ENCODE data around the gene GTPBP4. TPM values are rescaled to one million over a fixed set of nuclear protein-coding genes. Genes with fewer than 3 reads are reported as not detected.
"Not testable (repeated sequence)": the region's sequence is repeated elsewhere in the genome, so short reads cannot be mapped to it uniquely, and the experiment has no call there.

The GTPBP4 gene
- total RNA-seq, 1 donor from 2014 or later, result 27.8 TPM

DNA sequence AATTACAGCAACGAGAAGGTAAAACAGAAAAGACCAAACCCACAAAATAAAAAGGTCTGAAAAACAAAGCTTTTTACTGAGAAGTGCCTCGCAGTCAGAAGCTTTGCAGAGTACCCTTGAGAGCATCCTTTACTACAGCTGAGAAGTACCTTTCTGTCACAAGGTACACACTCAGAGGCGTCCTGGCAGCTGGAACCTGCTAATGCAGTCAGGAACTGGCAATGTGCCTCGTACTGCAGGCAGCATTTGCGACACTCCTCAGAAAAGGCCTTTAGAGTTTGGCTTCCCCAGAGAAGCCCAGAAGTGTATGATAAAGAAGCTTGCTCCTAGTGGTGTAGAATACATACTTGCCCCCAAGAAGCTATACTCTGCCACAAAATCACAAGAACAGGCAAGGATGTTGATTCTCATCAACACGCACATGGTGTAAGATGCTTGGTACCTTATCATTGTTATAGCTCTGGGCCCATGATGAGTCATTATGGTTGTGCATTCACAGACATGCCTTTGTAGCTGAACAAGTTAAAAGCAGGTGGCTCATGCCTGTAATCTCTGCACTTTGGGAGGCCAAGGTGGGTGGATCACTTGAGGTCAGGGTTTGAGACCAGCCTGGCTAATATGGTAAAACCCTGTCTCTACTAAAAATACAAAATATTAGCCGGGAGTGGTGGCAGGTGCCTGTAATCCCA is 2.0 kb upstream of the GTPBP4 start:
- DNase-seq (no peak), ATAC-seq (no peak)
- intact Hi-C loops (cut with micrococcal nuclease), result loop anchor here (5.0 kb wide), 1 partner anchor 66 kb away; no protein-coding TSS in a partner anchor

DNA sequence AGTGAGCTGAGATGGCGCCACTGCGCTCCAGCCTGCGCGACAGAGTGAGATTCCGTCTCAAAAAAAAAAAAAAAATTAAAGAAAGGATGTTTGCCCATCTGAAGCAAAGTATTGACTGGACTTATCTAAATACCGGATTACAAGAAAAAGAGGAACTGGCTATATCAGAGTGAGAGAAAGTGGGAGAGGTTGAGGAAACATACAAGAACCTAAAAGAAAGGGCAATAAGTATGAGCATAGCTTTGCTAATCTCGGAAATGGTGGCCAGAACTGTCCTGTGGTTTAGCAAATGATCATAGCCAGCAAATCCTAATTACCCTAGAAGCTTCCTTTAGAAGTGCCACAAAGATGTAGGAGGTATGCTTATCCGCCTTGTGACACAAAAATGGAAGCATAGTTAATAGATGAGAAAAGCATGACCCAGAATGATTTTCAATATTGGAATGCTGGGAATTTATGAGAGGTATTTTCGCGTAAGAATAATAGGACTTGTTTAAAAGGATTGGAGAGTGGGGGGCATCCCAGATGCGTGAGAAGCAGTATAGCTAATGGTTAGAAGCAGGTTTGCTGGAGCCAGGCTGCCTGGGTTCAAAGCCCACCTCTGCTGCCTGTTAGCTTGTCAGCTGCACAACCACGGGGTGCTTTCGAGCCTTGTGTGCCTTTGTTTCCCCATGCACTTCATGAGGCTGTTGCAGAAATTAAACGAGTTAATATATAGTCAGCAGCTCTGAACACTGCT is 1.2 kb upstream of the GTPBP4 start:
- intact Hi-C loops (cut with micrococcal nuclease), result loop anchor here (5.0 kb wide), 1 partner anchor 65 kb away; no protein-coding TSS in a partner anchor
- DNase-seq (no peak), ATAC-seq (no peak)

DNA sequence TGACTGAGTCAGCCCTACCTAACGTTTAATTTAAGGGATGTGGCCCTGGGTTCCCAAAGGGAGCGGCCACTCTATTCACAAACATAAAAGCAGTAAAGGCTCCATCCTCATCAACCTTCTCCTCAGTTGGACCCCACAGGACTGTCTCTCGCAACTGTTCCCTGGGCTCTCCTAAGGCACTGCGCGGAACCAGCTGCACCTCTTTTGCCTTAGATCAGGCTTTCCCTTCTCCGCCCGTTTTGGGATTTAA is 689 bp upstream of the GTPBP4 start:
- DNase-seq, result no peak
- intact Hi-C loops (cut with micrococcal nuclease), result loop anchor here (5.0 kb wide), 1 partner anchor 65 kb away; no protein-coding TSS in a partner anchor
- no peak for ATAC-seq

DNA sequence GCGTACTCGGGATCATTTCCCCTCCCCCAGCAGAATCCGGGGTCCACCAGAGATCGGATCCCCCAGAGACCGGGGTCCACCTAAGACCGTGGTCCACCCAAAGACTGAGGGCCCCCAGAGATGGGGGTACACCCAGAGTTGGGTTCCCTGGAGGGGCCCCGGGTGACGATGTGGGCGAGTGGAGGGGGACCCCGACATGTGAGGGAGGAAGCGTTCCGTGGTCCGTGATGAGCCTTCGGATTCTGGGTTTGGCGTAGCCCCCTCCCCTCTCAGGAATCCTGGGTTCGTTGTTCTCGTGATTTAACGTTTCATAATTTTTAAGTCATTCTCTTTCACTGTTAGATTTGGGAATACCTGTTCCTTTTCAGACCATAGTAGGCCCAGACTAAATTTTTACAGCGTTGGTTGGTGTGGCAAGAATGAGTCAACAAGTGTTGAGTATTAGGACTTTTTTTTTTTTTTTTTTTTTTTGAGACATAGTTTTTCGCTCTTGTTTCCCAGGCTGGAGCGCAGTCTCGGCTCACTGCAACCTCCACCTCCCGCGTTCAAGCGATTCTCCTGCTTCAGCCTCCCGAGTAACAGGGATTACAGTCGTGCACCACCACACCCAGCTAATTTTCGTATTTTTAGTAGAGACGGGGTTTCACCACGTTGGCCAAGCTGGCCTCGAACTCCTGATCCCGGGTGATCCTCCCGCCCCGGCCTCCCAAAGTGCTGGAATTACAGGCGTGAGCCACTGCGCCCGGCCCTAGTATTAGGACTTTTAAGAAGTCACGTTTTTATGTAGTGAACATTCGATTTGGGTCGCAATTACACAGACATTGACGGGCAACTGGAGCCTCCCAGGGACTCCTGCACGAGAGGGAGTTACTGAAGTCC is 672 bp downstream of the GTPBP4 start:
- no peak for ATAC-seq
- DNase-seq, result no peak
- intact Hi-C loops (cut with micrococcal nuclease), result loop anchor here (5.0 kb wide), 1 partner anchor 63 kb away; no protein-coding TSS in a partner anchor

DNA sequence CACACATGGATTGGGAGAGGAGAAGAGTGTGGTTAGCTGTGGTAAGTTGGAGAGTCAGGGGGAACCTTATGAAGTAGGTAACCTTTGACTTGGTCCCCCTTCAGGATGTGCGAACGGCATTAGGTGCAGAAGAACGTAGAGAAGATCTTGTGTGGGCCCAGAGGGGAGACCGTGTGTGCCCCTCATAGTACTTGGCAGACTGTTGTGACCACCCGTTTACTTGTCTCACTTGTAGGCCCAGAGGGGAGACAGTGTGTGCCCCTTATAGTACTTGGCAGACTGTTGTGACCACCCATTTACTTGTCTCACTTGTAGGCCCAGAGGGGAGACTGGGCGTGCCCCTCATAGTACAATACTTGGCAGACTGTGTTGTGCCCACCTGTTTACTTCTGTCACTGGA is 2.6 kb downstream of the GTPBP4 start:
- ATAC-seq, result no peak
- DNase-seq, result no peak
- intact Hi-C loops (cut with micrococcal nuclease), result no loop called here

DNA sequence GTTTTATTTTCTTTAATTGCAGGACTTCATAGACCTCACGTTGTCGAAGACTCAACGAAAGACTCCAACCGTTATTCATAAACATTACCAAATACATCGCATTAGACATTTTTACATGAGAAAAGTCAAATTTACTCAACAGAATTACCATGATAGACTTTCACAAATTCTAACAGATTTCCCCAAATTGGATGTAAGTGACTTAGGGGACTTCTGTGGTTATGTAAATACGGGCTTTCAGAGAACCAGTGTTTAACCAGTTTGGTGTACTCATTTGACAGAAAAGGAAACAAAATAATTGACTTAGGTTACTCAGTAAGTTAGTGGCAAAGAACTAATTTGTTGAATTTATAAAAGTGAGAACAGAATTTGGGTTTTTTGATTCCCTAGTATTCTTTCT is 4.2 kb downstream of the GTPBP4 start:
- intact Hi-C loops (cut with micrococcal nuclease), result no loop called here
- ATAC-seq (no peak), DNase-seq (no peak)

DNA sequence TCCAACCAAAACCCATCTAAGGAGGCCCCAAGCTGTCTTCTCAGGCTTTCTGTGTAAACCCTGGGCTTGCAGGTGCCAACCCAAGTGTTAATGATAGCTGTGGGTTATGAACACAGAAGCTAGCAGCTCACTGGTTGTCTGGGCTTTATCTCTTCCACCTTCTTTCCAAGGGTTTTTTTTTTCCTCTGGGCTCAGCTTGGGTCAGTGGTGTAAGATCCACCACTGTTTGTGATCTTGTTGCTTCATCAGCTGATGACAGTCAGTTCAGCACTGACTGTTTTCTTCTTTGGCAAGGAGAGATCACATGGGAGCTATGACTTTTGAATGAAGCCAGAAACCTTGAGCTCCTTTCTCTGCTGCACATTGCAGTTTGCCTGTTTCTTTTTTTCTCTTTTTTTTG is 4.6 kb downstream of the GTPBP4 start:
- intact Hi-C loops (cut with micrococcal nuclease), result no loop called here
- no peak for ATAC-seq
- DNase-seq, result no peak

DNA sequence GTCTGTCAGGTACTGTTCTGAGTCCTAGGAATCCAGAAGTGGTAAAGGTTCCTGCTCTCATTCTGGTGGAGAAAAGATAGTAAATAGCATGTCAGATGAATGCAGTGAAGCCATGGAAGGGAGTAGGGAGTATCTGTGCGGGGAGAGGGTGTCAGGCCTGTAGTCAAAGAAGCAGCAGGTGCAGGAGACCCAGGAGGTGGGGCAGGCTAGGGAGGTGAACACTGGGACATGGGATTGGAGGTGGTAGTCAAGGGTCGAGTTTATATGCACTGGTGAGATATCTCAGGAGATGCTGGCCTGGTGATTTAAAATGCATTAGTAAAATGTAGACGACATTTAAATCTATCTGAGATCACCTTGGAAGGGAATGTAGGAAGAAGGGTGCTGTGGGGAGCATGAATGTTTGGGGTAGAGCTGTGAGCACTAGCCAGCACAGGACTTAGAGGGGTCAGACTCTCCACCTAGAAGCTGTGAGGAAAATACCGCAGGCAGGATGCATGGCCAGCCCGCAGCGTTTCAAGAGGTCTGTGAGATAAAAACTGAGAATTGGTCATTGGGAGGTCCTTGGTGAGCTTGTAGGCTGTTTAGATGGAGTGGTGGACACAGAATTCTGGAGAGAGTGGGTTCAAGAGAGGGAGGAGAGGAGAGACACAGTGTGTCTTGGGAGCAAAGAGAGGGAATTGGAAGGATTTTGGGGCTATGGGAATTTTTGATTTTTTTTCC is 6.8 kb downstream of the GTPBP4 start:
- ATAC-seq, result no peak
- intact Hi-C loops (cut with micrococcal nuclease), result no loop called here
- no peak for DNase-seq

DNA sequence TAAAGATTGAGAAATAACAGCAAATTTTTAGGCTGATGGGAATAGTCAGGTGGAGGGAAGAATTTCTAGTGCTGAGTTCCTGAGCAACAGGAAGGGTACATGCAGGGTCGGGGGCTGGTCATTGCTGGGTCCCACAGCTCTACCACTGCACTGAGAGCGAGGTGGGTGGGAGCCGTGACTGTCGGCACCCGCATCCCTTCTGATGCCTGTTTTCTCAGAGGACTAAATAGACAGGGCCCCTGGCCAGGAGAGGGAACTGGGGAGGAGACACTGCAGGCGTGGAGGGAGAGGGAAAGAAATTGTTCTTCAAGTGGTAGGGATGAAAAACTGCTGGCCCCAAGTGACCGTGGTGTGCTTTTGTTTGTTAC is 7.3 kb downstream of the GTPBP4 start:
- no peak for ATAC-seq
- intact Hi-C loops (cut with micrococcal nuclease), result no loop called here
- no peak for DNase-seq

DNA sequence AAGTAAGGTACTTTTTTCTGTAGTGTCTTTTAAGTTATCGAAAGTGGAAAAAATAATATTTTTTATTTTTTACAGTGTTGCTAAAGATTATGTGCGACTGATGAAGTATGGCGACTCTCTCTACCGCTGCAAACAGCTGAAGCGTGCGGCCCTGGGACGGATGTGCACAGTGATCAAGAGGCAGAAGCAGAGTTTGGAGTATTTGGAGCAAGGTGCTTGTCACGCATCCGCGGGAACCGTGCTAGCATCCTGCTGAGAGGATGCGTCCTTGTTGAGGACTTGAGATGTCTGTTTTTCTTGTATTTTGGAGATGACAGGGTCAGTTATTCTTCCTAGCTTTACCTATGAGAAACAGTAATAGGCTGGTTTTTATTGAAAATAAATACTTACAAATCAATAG is 7.8 kb downstream of the GTPBP4 start:
- DNase-seq (no peak), ATAC-seq (no peak)
- intact Hi-C loops (cut with micrococcal nuclease), result no loop called here

DNA sequence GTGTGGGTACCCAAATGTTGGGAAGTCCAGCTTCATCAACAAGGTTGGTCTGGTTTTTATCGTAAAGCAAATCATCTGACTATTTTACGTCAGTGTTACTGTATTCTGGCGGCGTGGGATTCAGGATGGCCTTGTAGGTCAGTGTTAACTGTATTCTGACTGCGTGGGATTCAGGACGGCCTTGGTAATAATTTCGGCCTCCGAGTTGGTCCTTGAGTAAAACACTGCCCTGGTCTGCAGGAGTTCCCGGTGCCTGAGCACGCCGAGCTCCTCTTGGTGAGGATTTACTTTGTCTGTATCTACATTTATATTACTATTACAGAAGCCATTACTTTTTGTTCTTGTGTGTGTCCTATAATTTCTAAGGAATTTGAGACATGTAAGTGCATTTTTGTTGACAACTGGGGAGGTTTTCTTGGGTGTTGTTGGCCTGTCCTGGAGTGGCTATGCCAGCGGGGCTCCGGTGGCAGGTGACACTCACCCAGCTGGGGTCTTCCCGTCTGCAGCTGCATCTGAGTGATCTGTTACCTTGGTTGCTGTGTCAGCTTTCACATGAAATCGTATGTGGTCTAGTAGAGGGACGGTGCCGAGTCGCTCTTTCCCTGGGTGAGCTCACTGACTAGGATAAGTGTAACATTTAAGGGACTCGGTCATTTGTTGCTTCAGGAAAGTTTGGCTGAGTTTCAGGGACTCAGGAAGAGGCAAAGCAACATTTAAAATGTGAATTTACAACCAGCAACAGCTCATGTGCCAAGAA is 9.2 kb downstream of the GTPBP4 start:
- intact Hi-C loops (cut with micrococcal nuclease), result no loop called here
- DNase-seq (no peak), ATAC-seq (no peak)

DNA sequence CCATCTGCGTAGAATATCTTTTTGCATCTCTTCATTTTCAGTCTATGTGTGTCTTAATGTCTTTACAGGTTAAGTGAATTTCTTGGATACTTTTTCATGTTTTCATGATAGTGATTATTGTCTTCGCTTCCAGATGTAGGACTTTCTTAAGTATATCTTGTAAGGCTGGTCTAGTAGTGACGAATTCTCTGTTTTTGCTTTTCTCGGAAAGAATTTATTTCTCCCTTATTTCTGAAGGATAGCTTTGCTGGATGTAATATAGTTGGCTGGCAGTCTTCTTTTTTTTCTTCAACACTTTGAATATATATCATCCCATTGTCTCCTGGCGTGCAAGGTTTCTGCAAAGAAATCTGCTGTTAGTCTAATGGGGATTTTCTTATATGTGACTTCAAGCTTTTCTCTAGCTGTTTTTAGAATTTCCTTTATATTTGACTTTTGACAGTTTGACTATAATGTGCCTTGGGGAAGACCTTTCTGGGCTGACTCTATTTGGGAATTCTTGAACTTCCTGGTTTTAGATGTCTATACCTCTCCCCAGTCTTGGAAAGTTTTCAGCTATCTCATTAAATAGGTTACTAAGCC is 14.3 kb downstream of the GTPBP4 start:
- DNase-seq, result no peak
- no peak for ATAC-seq
- intact Hi-C loops (cut with micrococcal nuclease), result no loop called here

DNA sequence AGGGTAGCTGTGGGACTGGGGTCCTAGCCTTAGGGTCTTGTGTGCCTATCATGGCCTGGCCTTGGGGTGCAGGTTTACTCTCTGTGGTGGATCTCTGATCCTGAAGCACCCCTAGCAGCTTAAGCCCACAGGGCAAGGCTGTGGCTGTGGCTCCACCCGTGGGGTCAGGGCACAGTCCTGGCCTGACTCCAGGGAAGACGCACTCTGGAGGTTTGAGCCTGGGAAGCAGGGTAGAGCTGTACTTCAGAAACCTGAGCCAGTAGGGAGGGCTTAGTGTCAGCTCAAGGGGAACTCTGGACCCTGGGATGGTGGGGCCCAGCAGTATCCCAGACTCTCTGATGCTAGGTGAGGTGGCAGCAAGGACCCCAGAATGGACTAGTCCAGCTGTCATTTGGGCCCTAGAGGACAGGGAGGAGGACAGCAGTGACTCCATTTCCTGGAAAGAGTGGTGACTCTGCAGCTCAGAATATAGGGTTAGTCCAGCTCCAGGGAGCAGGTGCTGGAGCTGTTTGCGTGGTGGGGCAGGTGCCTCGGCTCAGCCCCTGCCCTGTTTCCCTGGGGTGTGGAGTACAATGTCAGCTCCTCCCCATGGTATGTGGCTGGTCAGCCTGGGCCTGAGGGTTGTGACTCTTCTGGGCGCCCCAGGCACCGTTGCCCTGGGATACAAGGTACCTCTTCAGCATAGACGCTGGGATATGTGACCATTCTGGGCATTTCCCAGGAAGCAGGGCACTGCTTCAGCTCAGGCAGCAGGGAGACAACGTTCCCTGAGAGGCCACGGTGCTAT is 15.8 kb downstream of the GTPBP4 start:
- DNase-seq (no peak), ATAC-seq (no peak)
- intact Hi-C loops (cut with micrococcal nuclease), result no loop called here

DNA sequence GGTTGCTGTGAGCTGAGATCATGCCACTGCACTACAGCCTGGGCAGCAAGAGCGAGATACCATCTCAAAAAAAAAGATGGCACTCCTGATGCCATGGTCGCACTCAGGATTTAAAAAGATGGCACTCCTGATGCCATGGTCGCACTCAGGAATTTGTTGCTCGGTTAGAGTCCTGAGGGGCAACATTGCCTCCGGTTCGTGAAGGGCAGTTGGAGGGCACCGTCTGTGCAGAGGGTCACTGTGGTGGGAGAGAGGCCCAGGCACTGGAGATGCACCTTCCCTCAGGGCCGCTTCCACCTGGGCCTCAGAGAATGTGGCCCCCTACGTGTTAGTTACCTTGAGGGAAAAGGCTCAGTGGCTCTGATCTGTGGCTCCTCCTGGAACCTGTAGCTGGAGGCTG is 18.3 kb downstream of the GTPBP4 start:
- DNase-seq (no peak), ATAC-seq (no peak)
- intact Hi-C loops (cut with micrococcal nuclease), result no loop called here

DNA sequence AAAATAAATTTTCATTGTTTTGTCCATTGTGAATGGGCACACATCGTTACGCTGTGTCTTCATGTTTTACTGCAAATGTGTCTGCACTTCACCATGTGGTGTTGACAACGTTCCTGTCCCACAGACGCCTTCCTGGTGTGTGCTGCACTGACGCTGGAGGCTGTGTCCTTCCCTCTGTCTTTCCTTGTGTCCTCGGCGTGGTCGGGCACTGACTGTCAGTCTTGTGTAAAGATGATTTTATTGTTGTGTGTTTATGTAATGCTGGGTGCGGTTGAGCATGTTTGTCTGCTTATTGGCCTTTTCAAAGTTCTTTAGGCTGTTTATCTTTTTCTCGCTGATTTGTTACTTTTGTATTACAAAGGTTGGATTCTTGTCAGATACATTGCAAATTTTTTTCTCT is 19.3 kb downstream of the GTPBP4 start:
- no peak for DNase-seq
- intact Hi-C loops (cut with micrococcal nuclease), result no loop called here

DNA sequence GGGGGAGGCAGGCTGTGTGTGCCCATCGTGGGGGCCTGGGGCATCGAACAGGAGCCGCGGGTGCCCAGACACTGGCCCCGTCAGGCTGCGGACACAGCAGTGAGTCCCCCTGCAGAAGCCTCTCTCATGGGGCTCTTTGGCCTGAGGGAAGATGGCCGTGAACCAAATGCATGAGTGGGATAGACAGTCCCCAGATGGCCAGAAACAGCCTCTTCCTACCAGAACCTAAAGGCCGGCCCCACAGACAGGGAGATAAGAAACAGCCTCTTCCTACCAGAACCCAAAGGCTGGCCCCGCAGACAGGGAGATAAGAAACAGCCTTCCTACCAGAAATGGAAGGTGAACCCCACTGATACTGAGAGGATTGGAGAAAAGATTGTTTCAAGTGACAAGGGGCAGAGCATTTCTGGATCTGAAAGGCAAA is 20.8 kb downstream of the GTPBP4 start:
- DNase-seq (no peak), ATAC-seq (no peak)
- intact Hi-C loops (cut with micrococcal nuclease), result no loop called here

More for the DNA sequence above, 19.3 kb downstream of the GTPBP4 start:
- ATAC-seq, result no peak

DNA sequence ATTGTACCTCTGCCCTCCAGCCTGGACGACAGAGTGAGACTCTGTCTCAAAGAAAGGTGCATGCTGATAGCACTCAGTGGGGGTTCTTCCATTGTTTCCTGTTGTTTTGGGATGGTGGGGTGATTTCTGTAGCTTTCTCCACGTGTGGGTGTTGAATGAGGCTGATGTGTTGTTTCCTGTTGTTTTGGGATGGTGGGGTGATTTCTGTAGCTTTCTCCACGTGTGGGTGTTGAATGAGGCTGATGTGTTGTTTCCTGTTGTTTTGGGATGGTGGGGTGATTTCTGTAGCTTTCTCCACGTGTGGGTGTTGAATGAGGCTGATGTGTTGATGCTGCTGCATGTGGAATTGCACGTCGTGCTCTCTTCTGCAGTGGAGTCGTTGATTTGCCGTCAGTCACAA is 21.7 kb downstream of the GTPBP4 start:
- intact Hi-C loops (cut with micrococcal nuclease); ATAC-seq: not testable (repeated sequence)

DNA sequence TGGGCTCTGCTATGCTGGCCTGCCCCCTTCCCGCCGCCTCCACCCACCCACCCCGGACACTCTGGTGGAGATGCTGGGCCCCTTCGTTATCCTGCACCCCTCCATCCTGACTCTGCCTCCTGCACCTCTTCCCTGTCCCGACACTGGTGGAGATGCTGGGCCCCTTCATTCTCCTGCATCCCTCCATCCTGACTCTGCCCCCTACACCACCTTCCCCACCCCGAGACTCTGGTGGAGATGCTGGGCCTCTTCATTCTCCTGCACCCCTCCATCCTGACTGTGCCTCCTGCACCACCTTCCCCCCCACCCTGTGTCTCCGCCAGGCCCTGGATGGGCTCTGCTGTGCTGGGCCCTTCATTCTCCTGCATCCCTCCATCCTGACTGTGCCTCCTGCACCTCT is 22.5 kb downstream of the GTPBP4 start:
- no peak for DNase-seq
- ATAC-seq, result no peak
- intact Hi-C loops (cut with micrococcal nuclease), result no loop called here

More for the DNA sequence above, 21.7 kb downstream of the GTPBP4 start:
- DNase-seq, result not testable (repeated sequence)
